NAMALWA (cell line): ENCODE data around the gene ST3GAL6.

Experiments used
- DNase-seq: peaks from one replicate; pipeline ENCODE4 v3.0.0-alpha.2; 2015; ENCODE audit warnings: low spot score

Gene ST3GAL6

DNA sequence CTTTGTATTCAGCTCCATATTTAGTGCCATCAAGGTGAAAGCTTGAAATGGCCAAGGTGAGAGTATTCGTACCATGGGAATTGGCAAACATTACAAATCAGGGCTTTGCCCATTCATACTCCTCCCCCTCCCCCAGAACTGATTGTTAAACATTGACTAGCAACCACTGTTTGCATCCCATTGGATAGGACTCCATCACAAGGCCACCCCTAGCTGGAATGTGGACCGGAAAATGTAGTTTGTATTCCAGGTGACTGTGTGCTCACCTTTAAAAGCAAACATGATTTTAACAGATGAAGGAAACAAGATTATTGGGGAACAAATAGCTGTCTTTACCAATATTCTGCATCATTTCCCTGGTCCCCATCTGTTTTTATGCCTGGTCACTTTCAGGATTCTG is 14.1 kb downstream of the ST3GAL6 start:
- DNase-seq: no peak

DNA sequence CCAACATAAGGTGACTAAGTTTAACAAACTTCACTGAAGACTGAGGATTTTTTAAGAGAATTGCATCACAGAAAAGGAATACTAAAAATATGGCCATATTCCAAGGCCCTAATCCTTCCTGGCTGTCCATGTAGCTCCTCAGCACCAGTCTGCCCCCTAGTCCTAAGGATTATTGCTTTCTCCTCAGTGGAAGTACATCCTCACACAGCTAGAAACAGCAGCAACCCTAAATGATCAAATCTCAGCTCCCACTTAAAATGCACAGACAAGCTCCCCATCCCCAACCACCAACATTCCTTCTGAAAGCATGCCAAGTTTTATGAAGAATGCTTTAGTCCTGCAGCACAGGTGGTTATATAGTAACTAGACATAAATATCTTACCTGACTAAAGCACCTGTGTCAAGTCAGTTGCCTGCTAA is 14.7 kb downstream of the ST3GAL6 start:
- no peak for DNase-seq

DNA sequence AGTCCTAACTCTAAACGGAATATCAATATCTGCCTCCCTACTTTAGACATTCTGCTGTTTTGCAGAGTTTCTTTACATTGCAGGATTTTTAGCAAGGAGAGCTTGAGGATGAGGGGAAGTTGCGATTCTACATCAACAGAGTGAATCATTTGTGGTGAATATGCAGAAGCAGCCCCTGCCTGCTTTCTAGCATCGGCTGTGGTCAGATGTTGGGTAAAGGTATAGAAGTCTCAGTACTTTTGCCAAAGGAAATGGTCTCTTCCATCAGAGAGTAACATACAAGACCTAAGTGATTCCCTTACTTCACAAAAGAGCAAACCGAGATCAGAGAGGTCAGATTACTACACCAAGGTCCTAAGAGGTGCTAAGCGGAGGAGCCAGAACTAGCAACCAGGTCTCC is 15.2 kb downstream of the ST3GAL6 start:
- no peak for DNase-seq

DNA sequence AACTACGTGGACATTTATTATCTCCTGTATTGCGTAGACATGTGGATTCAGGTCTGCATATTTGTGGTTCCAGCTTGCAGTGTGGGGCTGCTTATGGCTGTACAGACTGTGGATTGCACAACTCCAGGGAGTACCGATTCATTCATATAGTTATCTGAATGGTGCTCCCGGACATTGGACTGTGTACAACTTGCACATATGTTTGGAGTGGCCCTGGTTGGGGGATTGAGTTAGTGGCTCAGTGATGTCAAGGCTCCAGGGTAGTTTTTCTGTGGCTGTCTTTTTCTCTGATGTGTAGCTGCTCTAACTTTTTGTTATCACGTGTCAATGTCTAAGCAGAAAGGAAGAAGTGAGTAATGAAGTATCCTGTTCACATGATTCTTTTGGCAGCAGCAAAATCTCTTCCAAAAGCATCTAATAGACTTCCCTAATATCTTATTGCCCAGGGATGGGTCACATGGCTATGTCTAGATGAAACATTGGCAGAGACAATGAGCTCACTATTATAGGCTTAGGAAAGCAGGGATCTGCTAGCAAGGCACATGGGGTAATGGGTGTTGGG is 15.8 kb downstream of the ST3GAL6 start:
- no peak for DNase-seq

DNA sequence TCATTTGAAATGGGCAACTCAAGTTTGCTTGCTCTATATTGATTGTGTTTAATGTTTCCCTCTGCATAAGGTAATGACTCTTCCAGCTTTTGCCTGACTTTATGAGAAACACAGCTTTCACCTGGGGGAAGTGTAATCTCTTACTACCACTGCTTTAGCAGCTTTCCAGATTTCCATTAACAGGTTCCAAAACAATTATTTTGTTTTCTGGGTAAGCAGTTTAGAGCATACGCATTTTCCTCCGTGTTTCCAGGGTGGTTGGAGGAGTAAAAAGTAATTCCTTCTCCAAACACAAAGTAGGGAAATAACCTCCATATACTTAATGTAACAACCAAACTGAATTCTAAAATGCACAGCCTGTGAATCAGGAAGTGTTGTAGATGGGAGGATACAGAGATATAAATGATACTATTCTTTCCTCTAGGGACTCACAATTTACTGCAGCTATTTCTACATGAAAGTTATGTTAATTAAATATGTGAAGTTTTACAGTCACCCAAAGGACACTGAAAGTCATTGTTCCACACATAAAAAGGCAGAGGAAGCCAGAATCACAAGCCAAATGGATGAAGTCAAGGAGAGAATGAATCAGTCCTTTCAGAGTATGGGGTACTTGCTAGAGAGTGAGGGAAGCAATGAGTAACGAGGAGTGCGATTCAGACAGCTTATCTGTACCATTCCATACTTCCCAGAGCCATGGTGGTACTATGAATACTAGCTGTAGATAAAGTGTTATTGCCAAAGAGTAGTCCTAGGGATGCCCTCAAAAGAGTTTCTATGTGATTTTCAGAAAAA is 16.6 kb downstream of the ST3GAL6 start:
- DNase-seq: no peak

DNA sequence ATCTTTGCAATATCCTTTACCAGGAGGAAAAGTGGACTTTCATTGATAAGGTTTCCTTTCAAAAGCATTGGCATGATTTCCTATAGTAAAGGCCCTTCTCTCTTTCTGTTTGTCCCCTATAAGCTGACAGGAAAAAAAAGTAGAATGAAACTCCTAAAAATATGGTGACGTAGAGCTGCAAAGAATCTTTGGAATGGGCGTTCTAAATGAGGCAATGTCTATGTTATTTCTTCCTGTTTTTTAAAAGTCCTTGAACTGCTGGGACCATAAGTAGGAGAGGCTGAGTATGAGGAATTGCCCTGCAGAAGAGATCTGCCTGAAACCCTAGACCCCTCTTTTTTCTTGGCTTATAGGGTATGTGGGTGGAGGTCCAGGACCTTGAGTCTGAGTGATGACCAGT is 17.2 kb downstream of the ST3GAL6 start:
- no peak for DNase-seq

DNA sequence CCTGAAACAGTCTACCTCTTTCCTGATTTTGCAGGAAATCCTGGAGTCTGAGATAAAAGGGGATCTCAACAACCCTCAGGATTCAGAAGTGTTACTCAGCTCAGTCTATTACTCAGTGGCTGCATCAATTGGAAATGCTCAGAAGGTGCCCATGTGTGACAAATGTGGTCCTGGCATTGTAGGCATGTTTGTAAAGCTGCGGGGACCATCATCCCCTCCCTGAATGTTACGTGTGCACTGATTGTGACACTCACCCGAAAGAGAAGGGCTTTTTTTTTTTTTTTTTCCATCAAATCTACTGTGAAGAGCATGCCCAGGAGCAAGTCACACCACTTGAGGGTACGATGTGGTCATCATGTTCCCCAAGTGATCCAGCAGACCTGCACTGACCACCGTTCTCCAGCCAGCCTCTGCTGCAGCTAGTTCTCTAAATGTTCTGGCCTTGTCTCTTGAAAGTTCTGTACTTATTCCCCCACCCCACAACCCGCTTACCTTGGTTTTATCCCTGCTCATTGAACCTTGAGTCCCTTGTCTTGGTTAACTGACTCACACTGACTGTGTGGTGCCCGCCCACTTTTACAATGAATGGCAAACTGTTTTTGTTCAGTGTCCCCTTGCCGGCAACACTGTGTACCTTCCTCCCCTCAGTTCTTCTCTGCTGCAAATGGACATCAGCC is 19.8 kb downstream of the ST3GAL6 start:
- DNase-seq: no peak

DNA sequence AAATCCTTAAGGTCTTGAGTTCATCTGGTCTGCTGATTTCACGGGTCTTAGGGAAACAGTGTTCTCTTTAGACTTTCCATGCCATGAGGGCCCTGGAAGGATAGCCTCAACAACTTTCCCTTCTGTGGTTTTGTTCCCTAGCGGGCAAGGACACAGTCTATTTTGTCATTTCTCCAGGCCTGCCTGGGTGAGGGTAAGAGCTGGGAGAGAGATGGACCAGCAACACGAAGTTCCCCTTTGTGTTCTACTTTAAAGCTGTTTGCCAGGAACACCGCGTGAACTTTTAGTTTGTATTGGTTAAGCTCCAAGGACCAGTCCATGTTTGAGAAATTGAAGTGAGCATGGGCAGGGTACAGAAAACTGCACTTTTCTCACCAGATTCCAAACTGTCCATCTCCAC is 20.9 kb downstream of the ST3GAL6 start:
- no peak for DNase-seq

DNA sequence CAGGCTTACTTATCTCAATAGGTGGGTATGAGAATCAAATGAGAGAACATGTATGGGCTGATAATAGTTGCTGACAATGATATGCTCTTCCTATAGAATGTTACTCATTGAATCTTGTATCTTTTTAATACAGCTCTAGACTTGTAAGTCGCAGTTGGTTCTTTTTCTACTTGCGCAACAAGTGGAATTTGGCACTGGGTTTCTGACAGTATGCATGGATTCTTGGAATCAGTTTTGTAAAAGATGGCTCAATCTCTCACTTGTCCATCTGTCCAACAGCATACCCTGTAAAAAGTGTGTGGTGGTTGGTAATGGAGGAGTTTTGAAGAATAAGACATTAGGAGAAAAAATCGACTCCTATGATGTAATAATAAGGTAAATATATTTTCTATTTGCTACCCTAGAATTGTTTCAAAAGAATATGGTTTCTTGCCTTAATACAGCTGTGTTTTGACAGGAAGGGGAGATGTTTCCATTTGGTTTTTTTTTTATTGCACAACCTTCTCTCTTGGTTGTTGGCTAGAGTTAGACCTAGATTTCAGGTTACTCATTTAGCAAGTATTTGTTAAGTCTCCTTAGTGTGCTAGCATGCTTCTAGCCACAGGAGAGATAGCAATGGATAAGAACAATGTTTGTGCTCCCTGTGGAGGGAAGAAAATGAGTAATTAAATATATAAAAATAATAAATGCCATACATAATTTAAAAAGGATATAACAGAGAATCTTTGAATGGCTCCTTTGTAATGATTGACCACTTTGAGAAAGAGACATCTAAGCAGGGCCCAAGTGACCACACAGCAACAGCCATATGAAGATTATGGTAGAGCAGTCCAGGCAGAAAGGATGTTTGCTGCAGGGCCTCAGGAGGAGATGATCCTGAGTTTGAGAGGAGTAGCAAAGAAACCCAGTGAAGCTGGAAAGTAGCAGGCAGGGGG is 21.8 kb downstream of the ST3GAL6 start:
- no peak for DNase-seq

DNA sequence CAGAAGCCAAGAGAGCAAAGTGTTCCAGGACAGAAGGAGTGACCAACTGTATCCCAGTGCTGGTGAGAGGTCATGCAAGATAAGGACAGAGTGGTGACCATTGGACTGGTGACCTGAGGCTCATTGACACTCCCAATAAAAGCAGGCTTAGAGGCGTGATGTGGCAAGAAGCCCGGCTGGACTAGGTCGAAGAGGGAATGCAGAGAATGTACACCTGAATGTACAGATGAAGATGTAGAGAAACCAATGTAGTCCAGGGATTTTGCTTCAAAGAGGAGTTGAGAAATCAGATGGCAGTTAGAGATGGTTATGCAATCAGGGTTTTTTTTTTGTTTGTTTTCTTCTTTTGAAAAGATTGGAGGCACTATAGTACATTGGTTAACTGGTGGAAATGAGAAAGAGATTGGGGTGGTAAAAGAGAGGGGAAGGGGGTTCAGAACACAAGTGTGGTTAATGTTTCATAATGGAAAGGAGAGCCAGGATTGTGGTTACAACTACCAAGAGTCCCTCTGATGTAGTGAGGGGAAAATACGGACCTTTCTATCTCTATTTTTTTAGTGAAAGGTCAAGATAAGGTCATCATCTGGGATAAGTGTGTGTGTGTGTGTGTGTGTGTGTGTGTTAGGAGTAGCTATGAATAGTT is 23.3 kb downstream of the ST3GAL6 start:
- no peak for DNase-seq

DNA sequence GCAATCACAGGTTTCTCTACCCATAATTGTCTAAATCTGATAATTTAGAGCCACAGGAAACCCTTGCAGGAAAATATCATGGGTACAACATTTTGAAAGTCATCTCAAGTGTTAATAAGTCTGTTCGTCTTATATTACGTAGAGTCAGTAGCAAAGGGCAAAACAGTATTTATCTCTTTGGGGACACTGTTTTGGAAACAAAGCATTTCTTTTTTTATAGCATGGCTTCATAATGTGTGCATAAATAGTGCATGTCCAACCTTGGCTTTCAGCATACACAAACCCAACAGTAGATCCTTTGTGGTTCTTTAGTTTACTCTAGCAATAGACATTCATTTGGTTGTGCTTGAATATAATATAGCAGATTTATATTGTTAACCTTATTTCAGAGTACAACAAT is 24.0 kb downstream of the ST3GAL6 start:
- DNase-seq: no peak

DNA sequence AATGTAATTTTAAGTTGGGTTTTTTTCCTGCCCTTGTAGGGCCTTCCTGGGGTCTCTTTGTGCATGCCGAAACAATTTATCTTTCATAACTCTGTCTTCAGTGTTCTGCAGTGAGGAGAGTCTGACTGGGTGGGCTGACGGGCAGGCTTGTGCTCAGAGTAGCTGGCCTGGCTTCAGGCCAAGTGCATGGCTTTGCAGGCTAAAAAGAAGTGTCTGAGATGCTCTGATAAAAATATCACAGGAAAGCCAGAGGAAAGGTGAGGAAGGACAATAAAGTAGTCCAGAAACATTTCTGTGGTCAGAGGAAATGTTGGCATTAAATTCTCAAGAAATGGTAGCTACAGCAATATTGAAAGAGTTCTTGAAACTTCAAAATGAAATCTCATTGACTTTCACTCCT is 25.5 kb downstream of the ST3GAL6 start:
- DNase-seq: no peak

DNA sequence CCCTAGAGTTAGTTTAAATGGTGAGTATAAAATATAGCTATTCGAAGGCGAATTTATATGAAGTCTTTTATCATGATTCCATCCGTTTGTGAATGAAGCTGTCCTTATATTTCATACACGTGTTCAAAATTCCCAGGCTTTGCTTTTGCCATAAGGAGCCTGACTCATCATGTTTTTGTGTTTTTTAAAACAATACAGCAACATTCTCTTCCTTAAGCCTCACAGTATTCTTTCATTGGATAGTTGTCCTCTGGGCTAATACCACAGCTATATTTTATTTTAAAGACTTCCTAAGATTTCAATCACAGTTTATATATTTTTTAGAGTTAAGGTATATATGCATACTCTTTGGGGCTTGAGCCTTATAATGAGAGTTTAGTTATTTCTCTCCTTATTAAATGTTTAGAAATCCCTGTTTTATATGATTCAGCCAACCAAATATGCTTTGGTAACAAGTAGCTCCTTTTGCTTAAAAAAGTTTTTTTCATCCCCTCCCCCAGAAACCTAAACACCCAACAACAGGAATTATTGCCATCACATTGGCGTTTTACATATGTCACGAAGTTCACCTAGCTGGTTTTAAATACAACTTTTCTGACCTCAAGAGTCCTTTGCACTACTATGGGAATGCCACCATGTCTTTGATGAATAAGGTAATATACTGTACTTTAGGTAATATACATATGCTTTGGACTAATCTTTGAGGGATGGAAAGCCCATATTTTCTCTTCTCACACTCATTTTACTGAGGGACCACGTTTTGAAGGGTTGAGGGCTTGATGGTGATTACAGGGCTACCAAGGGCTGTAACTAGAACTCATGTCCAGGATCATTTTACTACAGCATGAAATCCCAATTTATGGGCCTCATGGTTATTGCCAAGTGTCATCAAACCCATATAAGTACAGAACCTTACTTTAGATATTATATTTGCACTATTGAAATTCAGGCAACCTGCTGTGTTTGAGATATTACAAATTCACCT is 28.5 kb downstream of the ST3GAL6 start:
- DNase-seq: no peak

DNA sequence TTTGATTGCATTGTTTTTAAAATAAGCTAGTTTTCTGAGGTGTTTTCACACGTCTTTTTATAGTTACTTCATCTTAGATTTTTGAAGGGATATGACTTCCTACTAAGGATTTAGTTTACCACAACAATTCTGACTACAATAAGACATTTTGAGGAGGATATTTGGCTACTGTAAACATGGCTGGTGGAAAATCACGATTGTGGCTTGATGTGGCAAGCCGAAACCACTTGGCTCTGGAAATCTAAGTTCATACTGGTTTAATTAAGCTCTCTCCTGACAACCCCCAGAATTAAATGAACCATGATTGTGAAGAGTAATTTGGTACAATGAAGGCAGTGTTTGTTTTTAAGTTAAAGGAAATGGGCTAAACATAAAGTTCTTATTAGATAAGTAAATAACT is 30.8 kb downstream of the ST3GAL6 start:
- no peak for DNase-seq

DNA sequence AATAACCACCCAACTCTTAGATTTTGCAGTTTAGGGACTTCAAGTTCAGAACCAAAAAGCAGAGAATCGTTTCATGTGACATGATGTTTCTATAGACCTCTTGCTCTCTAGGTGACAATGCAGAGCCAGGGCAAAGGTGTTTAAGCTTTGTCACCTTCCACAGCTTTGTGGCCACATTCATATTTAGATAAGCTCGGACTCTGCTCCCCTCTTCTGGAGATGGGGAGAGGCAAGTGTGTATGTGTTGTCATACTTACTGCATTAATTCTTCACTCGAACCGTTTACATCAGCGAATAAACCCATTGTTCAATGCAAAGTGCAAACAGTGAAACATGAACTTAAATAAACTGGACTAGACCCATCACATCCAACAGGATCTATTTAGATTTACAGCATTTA is 33.2 kb downstream of the ST3GAL6 start:
- DNase-seq: no peak

DNA sequence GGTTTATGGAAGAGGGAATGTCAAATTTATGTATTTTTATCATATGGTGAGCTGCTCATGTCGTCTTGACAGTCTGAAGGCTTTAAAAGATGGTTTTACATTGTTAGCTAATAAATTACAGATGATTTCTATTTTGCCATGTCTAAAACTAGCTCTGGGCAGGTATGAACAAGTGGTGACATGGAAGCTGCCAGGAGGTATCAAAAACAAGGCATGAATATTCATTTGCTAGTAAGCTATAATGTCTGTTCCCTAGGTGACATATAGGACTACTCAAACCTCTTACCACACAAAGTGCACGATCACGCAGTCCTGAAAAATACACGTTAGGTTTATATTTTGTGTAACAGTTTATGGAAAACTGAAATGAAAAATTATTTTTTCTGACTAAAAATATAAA is 34.8 kb downstream of the ST3GAL6 start:
- no peak for DNase-seq

DNA sequence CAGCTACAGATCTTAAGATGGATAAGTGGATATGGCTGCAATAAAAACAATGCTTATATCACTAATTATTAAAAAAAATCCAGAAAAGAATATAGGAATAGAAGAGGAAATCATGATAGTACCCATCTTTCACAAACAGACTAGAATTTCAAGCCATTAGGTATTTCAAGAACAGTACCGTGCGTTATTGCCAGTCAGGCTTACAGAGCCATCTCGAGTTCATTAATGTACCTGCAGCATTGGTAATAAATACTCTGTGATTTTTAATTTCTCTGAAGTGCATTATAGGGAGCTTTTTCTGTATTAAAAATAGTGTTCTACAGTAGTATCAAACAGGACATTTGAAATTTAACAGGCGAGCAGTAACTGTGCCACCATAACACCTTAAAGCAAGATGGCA is 35.7 kb downstream of the ST3GAL6 start:
- DNase-seq: no peak

DNA sequence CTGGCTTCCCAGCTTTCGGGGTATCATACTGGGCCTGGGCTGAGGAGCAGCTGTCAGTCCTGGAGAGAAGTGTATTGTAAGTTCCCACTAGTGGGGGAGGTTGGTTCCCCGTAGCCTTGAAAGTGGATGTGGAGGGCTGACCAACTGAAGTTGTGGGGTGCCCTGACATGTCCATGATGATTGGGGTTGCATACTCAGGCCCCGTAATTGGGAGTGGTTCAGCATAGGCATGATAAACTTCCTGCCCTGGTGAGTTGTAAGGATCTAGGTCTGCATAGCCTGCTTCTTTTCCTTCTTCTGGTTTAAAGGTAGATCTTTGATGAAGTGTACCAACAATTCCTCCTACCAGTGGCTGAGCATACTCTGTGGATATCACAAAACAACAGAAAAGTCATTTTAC is 36.3 kb downstream of the ST3GAL6 start:
- no peak for DNase-seq

DNA sequence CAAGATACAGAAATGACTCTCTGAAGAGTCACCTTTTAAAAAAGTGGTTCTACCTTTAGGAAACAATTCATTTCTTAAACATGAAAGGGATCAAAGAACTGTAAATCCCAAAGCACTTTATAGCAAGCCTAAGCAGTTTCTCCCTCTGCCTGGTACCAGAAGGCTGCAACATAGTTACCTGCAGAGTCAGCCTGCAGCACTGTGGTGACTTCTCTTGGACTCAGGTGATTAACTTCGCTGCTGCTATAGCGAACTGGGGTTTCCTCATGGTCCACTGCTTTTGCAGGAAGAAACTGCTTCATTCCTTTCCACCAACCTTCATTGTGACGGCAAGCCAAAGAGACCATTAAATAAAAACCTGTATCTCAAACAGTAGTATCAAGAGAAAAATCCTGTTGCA is 37.3 kb downstream of the ST3GAL6 start:
- no peak for DNase-seq

DNA sequence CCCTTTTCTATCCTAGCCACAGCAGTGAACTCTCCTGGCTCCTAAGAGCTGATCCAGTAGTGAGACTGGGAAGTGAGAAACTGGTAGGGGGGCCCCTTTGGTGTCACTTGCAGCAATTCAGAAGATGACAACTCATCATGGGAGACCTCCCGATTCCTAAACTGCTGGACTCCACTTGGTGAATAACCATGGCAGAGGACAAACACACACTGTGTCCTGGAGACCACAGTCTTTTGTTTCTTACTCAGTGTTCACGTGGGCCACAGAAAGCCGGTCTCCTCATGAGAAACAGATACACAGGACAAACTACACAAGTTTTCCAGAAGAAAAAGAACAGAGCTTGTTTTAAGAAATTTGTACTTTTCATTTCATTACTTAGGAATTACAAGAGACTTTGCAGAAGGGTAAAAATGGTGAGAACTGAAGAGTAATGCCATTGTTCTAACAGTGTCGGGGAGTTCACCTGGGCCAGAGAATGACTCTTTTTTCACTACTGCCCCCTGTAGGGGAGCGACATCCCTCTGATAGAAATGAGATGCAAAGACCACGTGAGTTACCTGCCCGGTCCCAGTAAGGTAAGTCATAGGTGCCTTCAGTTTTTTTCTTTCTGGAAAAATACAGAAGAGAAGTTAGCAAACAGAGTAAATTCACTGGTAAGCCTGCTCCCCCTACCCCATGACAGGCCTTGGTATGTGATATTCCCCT is 38.1 kb downstream of the ST3GAL6 start:
- DNase-seq: no peak
